ENCODE data around the gene CACNA1H. TPM values are rescaled to one million over a fixed set of nuclear protein-coding genes. Genes with fewer than 3 reads are reported as not detected.

CACNA1H gene
- total RNA-seq, 1 donor from 2014 or later = 0.02 TPM

DNA sequence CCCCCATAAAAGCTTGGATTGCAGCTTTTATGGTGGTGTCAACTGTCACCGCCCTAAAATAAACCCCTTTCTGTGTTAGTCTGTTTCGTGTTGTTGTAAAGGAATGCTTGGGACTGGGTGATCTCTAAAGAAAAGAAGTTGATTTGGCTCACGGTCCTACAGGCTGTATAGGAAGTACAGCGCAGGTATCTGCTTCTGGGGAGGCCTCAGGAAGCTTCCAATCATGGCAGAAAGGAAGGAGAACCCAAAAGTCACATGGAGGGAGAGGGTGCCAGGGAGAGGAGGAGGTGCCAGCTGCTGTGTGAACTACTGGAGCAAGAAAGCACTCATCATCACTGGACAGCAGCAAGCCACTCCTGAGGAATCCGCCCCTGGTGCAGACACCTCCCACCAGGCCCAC, 5.9 kb upstream of the CACNA1H start:
- Mint-ChIP-seq H3K4me3 (no peak overlapping the region), H3K4me1 (no peaks in the 10 kb centered on the region), H3K9me3 (peaks cover 4% of the 10 kb centered on the region), H3K27ac (no peak overlapping the region), H3K27me3 (peaks cover 3% of the 10 kb centered on the region), H3K36me3 (ENCODE audit: low read depth) (no peaks in the 10 kb centered on the region)
- intact Hi-C loops (cut with micrococcal nuclease) = no loop called here
- TF ChIP-seq, protein P1, sequence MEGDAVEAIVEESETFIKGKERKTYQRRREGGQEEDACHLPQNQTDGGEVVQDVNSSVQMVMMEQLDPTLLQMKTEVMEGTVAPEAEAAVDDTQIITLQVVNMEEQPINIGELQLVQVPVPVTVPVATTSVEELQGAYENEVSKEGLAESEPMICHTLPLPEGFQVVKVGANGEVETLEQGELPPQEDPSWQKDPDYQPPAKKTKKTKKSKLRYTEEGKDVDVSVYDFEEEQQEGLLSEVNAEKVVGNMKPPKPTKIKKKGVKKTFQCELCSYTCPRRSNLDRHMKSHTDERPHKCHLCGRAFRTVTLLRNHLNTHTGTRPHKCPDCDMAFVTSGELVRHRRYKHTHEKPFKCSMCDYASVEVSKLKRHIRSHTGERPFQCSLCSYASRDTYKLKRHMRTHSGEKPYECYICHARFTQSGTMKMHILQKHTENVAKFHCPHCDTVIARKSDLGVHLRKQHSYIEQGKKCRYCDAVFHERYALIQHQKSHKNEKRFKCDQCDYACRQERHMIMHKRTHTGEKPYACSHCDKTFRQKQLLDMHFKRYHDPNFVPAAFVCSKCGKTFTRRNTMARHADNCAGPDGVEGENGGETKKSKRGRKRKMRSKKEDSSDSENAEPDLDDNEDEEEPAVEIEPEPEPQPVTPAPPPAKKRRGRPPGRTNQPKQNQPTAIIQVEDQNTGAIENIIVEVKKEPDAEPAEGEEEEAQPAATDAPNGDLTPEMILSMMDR (IDR thresholded peaks at IDR 0.05) = no peak
- ChIA-PET POLR2A (no interaction called here), CTCF (no interaction called here)
- no peak for DNase-seq
- ATAC-seq (ENCODE audit: low read depth) = no peak

DNA sequence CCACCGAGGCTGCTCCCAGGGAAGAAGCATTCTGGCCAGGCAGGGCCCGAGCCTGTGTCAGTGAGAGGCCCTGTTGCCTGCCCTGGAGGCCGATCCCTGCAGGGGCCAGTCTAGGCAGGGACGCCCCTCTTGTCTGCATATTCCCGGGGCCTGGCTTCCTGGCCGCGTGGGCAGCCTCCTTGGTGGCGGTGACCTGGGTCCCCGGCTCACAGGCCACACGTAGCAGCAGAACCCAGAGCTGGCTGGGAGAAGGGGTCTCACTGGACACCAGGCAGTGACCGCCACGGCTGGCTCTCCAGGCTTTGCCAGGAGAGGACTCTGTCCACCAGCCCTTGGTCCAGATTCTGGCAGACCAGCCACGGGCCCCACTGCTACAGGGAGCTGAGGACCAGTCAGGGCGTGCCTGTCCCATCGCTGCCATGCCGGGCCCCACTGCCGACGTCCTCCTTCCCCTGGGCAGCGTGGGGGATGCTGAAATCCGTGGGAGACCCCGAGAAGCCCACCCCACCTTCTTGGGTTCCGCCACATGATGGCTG, 3.7 kb upstream of the CACNA1H start:
- TF ChIP-seq, protein P1 (IDR thresholded peaks at IDR 0.05) = no peak
- POLR2A ChIA-PET = no interaction called here
- peaks cover 4% of the 10 kb centered on the region for H3K9me3 Mint-ChIP-seq
- DNase-seq (no peak), ATAC-seq (ENCODE audit: low read depth) (no peak)
- peaks cover 2% of the 10 kb centered on the region for H3K27me3 Mint-ChIP-seq
- intact Hi-C loops (cut with micrococcal nuclease) = no loop called here
- H3K36me3 Mint-ChIP-seq (ENCODE audit: low read depth) = no peaks in the 10 kb centered on the region
- CTCF ChIA-PET = no interaction called here
- H3K27ac Mint-ChIP-seq = no peak overlapping the region
- no peak overlapping the region for H3K4me3 Mint-ChIP-seq
- H3K4me1 Mint-ChIP-seq = peaks cover 2% of the 10 kb centered on the region

DNA sequence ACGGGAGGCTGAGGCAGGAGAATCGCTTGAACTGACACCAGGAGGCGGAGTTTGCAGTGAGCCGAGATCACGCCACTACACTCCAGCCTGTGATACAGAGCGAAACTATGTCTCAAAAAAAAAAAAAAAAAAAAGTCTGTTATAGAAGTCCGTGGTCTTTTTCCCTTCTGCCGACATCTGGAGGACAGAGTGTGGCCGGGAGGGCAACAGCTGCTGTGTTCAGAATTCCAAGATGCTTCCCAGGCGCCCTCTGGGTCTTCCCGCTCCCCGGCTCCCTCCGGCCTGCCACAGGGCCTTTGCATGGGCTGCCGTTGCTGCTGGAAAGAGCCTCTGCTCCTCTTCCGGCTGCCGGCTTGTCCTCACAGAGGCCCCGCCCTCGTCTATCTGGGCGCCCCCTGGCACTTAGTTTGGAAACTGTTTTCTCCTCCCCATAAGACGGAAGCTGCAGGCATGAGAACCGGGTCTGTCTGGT, 2.4 kb upstream of the CACNA1H start:
- TF ChIP-seq, protein P1 (IDR thresholded peaks at IDR 0.05) = no peak
- ChIA-PET CTCF (no interaction called here), POLR2A (no interaction called here)
- H3K4me3 Mint-ChIP-seq = no peak overlapping the region
- peaks cover 9% of the 10 kb centered on the region for H3K27me3 Mint-ChIP-seq
- intact Hi-C loops (cut with micrococcal nuclease) = no loop called here
- H3K9me3 Mint-ChIP-seq = peaks cover 4% of the 10 kb centered on the region
- H3K36me3 Mint-ChIP-seq (ENCODE audit: low read depth) = no peaks in the 10 kb centered on the region
- H3K27ac Mint-ChIP-seq = no peak overlapping the region
- H3K4me1 Mint-ChIP-seq = peaks cover 5% of the 10 kb centered on the region
- ATAC-seq (ENCODE audit: low read depth) = no peak
- DNase-seq = no peak

DNA sequence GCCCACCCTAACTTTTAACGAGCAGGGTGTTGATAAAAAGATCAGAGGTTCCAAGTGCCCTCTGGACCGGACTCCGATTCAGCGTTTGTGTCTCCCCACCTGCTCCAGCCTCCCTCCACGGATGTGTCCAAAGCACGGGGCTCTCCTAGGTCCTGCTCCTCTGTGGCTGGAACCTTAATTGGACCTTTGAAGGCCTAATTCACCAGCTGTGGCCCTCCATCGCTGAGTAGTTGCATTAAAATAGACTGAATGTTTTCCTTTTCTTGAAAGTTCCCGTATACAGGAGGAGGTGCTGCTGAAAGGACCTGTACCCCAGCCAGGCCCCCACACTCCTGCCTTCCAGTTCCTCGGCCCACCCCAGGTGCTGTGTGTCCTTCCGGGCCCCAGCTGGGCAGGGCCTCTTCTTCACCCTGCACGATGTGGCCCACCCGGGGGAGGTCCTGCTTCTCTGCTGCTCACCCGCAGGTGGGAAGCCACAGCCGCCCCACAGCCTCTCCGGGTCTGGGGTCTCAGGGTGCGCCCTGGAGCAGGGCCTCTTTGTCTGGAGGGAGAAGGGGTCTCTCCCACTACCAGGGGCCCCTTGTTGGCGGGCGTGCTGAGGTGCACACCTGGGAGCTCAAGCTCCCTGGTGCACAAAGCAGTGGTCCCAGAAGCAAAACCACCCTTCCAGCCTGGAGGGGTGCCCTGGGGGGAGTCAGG, 1.3 kb upstream of the CACNA1H start:
- Mint-ChIP-seq H3K4me1 (peaks cover 5% of the 10 kb centered on the region), H3K36me3 (ENCODE audit: low read depth) (no peaks in the 10 kb centered on the region), H3K9me3 (peaks cover 4% of the 10 kb centered on the region), H3K27me3 (peaks cover 13% of the 10 kb centered on the region), H3K4me3 (no peak overlapping the region), H3K27ac (no peak overlapping the region)
- TF ChIP-seq, protein P1 (IDR thresholded peaks at IDR 0.05) = no peak
- ChIA-PET POLR2A (no interaction called here), CTCF (no interaction called here)
- DNase-seq (no peak), ATAC-seq (ENCODE audit: low read depth) (no peak)
- intact Hi-C loops (cut with micrococcal nuclease) = no loop called here

DNA sequence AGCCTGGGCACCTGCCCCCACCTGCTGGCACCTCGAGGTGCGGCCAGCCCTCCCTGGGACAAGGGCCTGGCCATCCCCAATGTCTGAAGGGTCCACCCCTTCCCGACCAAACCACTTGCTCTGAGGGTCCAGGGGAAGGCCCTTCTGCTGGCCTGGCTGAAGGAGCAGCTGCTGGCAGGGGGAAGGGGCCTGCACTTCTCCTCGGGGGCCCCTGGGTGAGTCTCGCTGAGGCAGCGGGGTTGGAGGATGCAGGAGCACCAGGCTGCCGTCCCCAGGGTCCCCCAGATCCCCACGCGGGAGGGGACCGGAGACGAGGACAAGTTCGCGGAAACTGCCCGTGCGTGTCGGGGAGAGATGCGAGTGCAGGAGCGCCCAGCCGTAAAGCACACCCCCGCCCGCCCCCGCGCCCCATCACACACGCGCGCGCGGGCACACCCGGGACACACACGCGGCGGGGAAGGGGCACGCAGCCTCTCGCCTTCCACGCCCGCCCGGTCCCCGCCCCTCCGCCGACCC, 725 bp upstream of the CACNA1H start:
- Mint-ChIP-seq H3K27me3 (peaks cover 13% of the 10 kb centered on the region), H3K36me3 (ENCODE audit: low read depth) (no peaks in the 10 kb centered on the region), H3K4me3 (peak overlapping the region; percentile 55), H3K4me1 (peaks cover 5% of the 10 kb centered on the region), H3K9me3 (peaks cover 2% of the 10 kb centered on the region), H3K27ac (no peak overlapping the region)
- peak; percentile 36 for DNase-seq
- peak; percentile 46 for ATAC-seq (ENCODE audit: low read depth)
- intact Hi-C loops (cut with micrococcal nuclease) = no loop called here
- TF ChIP-seq, protein P1 (IDR thresholded peaks at IDR 0.05) = no peak
- CTCF ChIA-PET = no interaction called here
- POLR2A ChIA-PET = no interaction called here
